ENCODE results near the gene ZBTB32.
"Not testable (repeated sequence)": the region's sequence is repeated elsewhere in the genome, so short reads cannot be mapped to it uniquely, and the experiment has no call there.

Gene ZBTB32

GRCh38 chr19:35724132-35724531 lies 19.8 kb downstream of the ZBTB32 start:
- H3K4me1 ChIP-seq (ENCODE audit: control insufficient read depth, insufficient read depth, low read depth, low read length); H2AFZ ChIP-seq (ENCODE audit: low read depth, low read length); H3K9ac ChIP-seq (ENCODE audit: low read length); H4K91ac ChIP-seq (ENCODE audit: low read length); H3K23ac ChIP-seq (ENCODE audit: low read length in 2 of 2); H4K8ac ChIP-seq (ENCODE audit: low read length); H3K4me3 ChIP-seq (ENCODE audit: insufficient read depth in 1 of 2, low read depth in 1 of 2, low read length in 2 of 2); H3K9me3 ChIP-seq (ENCODE audit: control insufficient read depth, low read length); H2BK12ac ChIP-seq (ENCODE audit: low read length in 2 of 2); H3K4me2 ChIP-seq (ENCODE audit: low read length, poor library complexity, severe bottlenecking); H2BK15ac ChIP-seq (ENCODE audit: low read depth, poor library complexity, severe bottlenecking); H3K4ac ChIP-seq (ENCODE audit: low read depth in 1 of 2, low read length in 2 of 2); DNase-seq; H2AK5ac ChIP-seq (ENCODE audit: low read length, severe bottlenecking); H3K27ac ChIP-seq (ENCODE audit: low read length, poor library complexity, severe bottlenecking); H3K27me3 ChIP-seq (ENCODE audit: control insufficient read depth in 1 of 2, insufficient read depth in 1 of 2, low read length in 2 of 2); H2BK5ac ChIP-seq (ENCODE audit: low read depth, low read length, poor library complexity, severe bottlenecking); H3K14ac ChIP-seq (ENCODE audit: low read length in 2 of 2); H3K18ac ChIP-seq (ENCODE audit: low read depth in 1 of 2, low read length in 2 of 2); H2BK120ac ChIP-seq (ENCODE audit: low read depth, low read length): not testable (repeated sequence)
- Histone ChIP-seq H3K79me1 (replicated peaks; ENCODE audit: low read length, poor library complexity, severe bottlenecking) (peaks cover 60% of the 10 kb centered on the region), H3K36me3 (ENCODE audit: control insufficient read depth in 1 of 2, insufficient read depth in 2 of 2, low read depth in 1 of 2, low read length in 2 of 2) (peaks cover 84 to 96% of the 10 kb centered on the region in 2 experiments)
- 98% methylated on average over 7 of the region's 7 CpGs for WGBS

GRCh38 chr19:35724560-35724959 lies 20.2 kb downstream of the ZBTB32 start:
- DNase-seq: no peak
- no peak overlapping the region for H3K27ac ChIP-seq (ENCODE audit: low read length, poor library complexity, severe bottlenecking)
- no peaks in the 10 kb centered on the region for H3K9me3 ChIP-seq (ENCODE audit: control insufficient read depth, low read length)
- no peak overlapping the region for H3K4me2 ChIP-seq (ENCODE audit: low read length, poor library complexity, severe bottlenecking)
- no peak overlapping the region for H3K14ac ChIP-seq (ENCODE audit: low read length in 2 of 2)
- no peak overlapping the region for H2BK120ac ChIP-seq (ENCODE audit: low read depth, low read length)
- no peak overlapping the region for H2BK15ac ChIP-seq (ENCODE audit: low read depth, poor library complexity, severe bottlenecking)
- H4K8ac ChIP-seq (ENCODE audit: low read length): no peak overlapping the region
- no peak overlapping the region for H2AK5ac ChIP-seq (ENCODE audit: low read length, severe bottlenecking)
- H4K91ac ChIP-seq (ENCODE audit: low read length): no peak overlapping the region
- no peak overlapping the region for H2BK5ac ChIP-seq (ENCODE audit: low read depth, low read length, poor library complexity, severe bottlenecking)
- WGBS: 96% methylated on average over 10 of the region's 12 CpGs
- H3K23ac ChIP-seq (ENCODE audit: low read length in 2 of 2): no peak overlapping the region
- H3K79me1 ChIP-seq (replicated peaks; ENCODE audit: low read length, poor library complexity, severe bottlenecking): peaks cover 65% of the 10 kb centered on the region
- no peak overlapping the region for H3K4me3 ChIP-seq (ENCODE audit: insufficient read depth in 1 of 2, low read depth in 1 of 2, low read length in 2 of 2)
- H3K9ac ChIP-seq (ENCODE audit: low read length): no peak overlapping the region
- peaks cover 89 to 99% of the 10 kb centered on the region in 2 experiments for H3K36me3 ChIP-seq (ENCODE audit: control insufficient read depth in 1 of 2, insufficient read depth in 2 of 2, low read depth in 1 of 2, low read length in 2 of 2)
- no peak overlapping the region for H3K4ac ChIP-seq (ENCODE audit: low read depth in 1 of 2, low read length in 2 of 2)
- H3K27me3 ChIP-seq (ENCODE audit: control insufficient read depth in 1 of 2, insufficient read depth in 1 of 2, low read length in 2 of 2): no peaks in the 10 kb centered on the region
- H3K18ac ChIP-seq (ENCODE audit: low read depth in 1 of 2, low read length in 2 of 2): no peak overlapping the region
- peaks cover 4% of the 10 kb centered on the region for H3K4me1 ChIP-seq (ENCODE audit: control insufficient read depth, insufficient read depth, low read depth, low read length)
- no peak overlapping the region for H2AFZ ChIP-seq (ENCODE audit: low read depth, low read length)
- no peak overlapping the region for H2BK12ac ChIP-seq (ENCODE audit: low read length in 2 of 2)

GRCh38 chr19:35725216-35725861 lies 21.0 kb downstream of the ZBTB32 start:
- no peak for DNase-seq
- no peak overlapping the region for H2BK15ac ChIP-seq (ENCODE audit: low read depth, poor library complexity, severe bottlenecking)
- H3K4me2 ChIP-seq (ENCODE audit: low read length, poor library complexity, severe bottlenecking): no peak overlapping the region
- H3K9ac ChIP-seq (ENCODE audit: low read length): no peak overlapping the region
- WGBS: 97% methylated on average over 21 of the region's 23 CpGs
- H2AFZ ChIP-seq (ENCODE audit: low read depth, low read length): no peak overlapping the region
- no peak overlapping the region for H3K4me3 ChIP-seq (ENCODE audit: insufficient read depth in 1 of 2, low read depth in 1 of 2, low read length in 2 of 2)
- H2BK5ac ChIP-seq (ENCODE audit: low read depth, low read length, poor library complexity, severe bottlenecking): no peak overlapping the region
- no peaks in the 10 kb centered on the region for H3K27me3 ChIP-seq (ENCODE audit: control insufficient read depth in 1 of 2, insufficient read depth in 1 of 2, low read length in 2 of 2)
- peaks cover 92 to 99% of the 10 kb centered on the region in 2 experiments for H3K36me3 ChIP-seq (ENCODE audit: control insufficient read depth in 1 of 2, insufficient read depth in 2 of 2, low read depth in 1 of 2, low read length in 2 of 2)
- no peak overlapping the region for H3K4ac ChIP-seq (ENCODE audit: low read depth in 1 of 2, low read length in 2 of 2)
- no peak overlapping the region for H3K14ac ChIP-seq (ENCODE audit: low read length in 2 of 2)
- H3K23ac ChIP-seq (ENCODE audit: low read length in 2 of 2): no peak overlapping the region
- H3K18ac ChIP-seq (ENCODE audit: low read depth in 1 of 2, low read length in 2 of 2): no peak overlapping the region
- no peak overlapping the region for H4K91ac ChIP-seq (ENCODE audit: low read length)
- no peak overlapping the region for H4K8ac ChIP-seq (ENCODE audit: low read length)
- H3K9me3 ChIP-seq (ENCODE audit: control insufficient read depth, low read length): no peaks in the 10 kb centered on the region
- H3K4me1 ChIP-seq (ENCODE audit: control insufficient read depth, insufficient read depth, low read depth, low read length): no peaks in the 10 kb centered on the region
- no peak overlapping the region for H2BK12ac ChIP-seq (ENCODE audit: low read length in 2 of 2)
- no peak overlapping the region for H2AK5ac ChIP-seq (ENCODE audit: low read length, severe bottlenecking)
- peaks cover 67% of the 10 kb centered on the region for H3K79me1 ChIP-seq (replicated peaks; ENCODE audit: low read length, poor library complexity, severe bottlenecking)
- no peak overlapping the region for H3K27ac ChIP-seq (ENCODE audit: low read length, poor library complexity, severe bottlenecking)
- H2BK120ac ChIP-seq (ENCODE audit: low read depth, low read length): no peak overlapping the region

- no peak overlapping the region for H3K4me3 ChIP-seq (ENCODE audit: insufficient read depth in 1 of 2, low read depth in 1 of 2, low read length in 2 of 2)
- no peak overlapping the region for H2BK15ac ChIP-seq (ENCODE audit: low read depth, poor library complexity, severe bottlenecking)
- no peak overlapping the region for H3K23ac ChIP-seq (ENCODE audit: low read length in 2 of 2)
- no peak overlapping the region for H2BK5ac ChIP-seq (ENCODE audit: low read depth, low read length, poor library complexity, severe bottlenecking)
- WGBS: 96% methylated on average over 25 of the region's 25 CpGs
- no peak for DNase-seq
- H4K8ac ChIP-seq (ENCODE audit: low read length): no peak overlapping the region
- no peak overlapping the region for H2AFZ ChIP-seq (ENCODE audit: low read depth, low read length)
- H3K4me2 ChIP-seq (ENCODE audit: low read length, poor library complexity, severe bottlenecking): no peak overlapping the region
- H3K14ac ChIP-seq (ENCODE audit: low read length in 2 of 2): no peak overlapping the region
- H3K36me3 ChIP-seq (ENCODE audit: control insufficient read depth in 1 of 2, insufficient read depth in 2 of 2, low read depth in 1 of 2, low read length in 2 of 2): peaks cover 96 to 99% of the 10 kb centered on the region in 2 experiments
- no peak overlapping the region for H2AK5ac ChIP-seq (ENCODE audit: low read length, severe bottlenecking)
- H3K27me3 ChIP-seq (ENCODE audit: control insufficient read depth in 1 of 2, insufficient read depth in 1 of 2, low read length in 2 of 2): no peaks in the 10 kb centered on the region
- no peaks in the 10 kb centered on the region for H3K4me1 ChIP-seq (ENCODE audit: control insufficient read depth, insufficient read depth, low read depth, low read length)
- H4K91ac ChIP-seq (ENCODE audit: low read length): no peak overlapping the region
- no peak overlapping the region for H3K4ac ChIP-seq (ENCODE audit: low read depth in 1 of 2, low read length in 2 of 2)
- no peak overlapping the region for H3K27ac ChIP-seq (ENCODE audit: low read length, poor library complexity, severe bottlenecking)
- H3K18ac ChIP-seq (ENCODE audit: low read depth in 1 of 2, low read length in 2 of 2): no peak overlapping the region
- H2BK12ac ChIP-seq (ENCODE audit: low read length in 2 of 2): no peak overlapping the region
- H3K79me1 ChIP-seq (replicated peaks; ENCODE audit: low read length, poor library complexity, severe bottlenecking): peaks cover 75% of the 10 kb centered on the region
- H3K9ac ChIP-seq (ENCODE audit: low read length): no peak overlapping the region
- H3K9me3 ChIP-seq (ENCODE audit: control insufficient read depth, low read length): no peaks in the 10 kb centered on the region
- H2BK120ac ChIP-seq (ENCODE audit: low read depth, low read length): no peak overlapping the region
Observed at GRCh38 chr19:35727053-35727955, 22.9 kb downstream of the ZBTB32 start.

Data from mesenchymal stem cell (in vitro differentiated cells and primary cell).